Measurements from ENCODE around the gene ATAD3B.
"Not testable (repeated sequence)": the region's sequence is repeated elsewhere in the genome, so short reads cannot be mapped to it uniquely, and the experiment has no call there.

Gene ATAD3B

GRCh38 chr1:1524750-1525383 lies 53.3 kb downstream of the ATAD3B start:
- H3K9me3 ChIP-seq; H3K27me3 ChIP-seq (ENCODE audit: low read depth); H3K4me1 ChIP-seq; H3K4me3 ChIP-seq; in situ Hi-C loops (cut with MboI; ENCODE audit: low sequenced_read_pairs); DNase-seq (ENCODE audit: low spot score in 2 of 2): not testable (repeated sequence)
- H3K36me3 ChIP-seq (replicated peaks) = peaks cover 51% of the 10 kb centered on the region

GRCh38 chr1:1526476-1526875 lies 54.9 kb downstream of the ATAD3B start:
- not testable (repeated sequence) for DNase-seq (ENCODE audit: low spot score in 2 of 2)

GRCh38 chr1:1527092-1527816 lies 55.7 kb downstream of the ATAD3B start:
- peaks cover 46% of the 10 kb centered on the region for H3K36me3 ChIP-seq (replicated peaks)
- DNase-seq (ENCODE audit: low spot score in 2 of 2) = no peak
- H3K4me3 ChIP-seq = no peak overlapping the region
- H3K9me3 ChIP-seq = no peaks in the 10 kb centered on the region
- H3K4me1 ChIP-seq = no peaks in the 10 kb centered on the region
- in situ Hi-C loops (cut with MboI; ENCODE audit: low sequenced_read_pairs) = no loop called here
- no peaks in the 10 kb centered on the region for H3K27me3 ChIP-seq (ENCODE audit: low read depth)

More at GRCh38 chr1:1526476-1526875, 54.9 kb downstream of the ATAD3B start:
- H3K27me3 ChIP-seq (ENCODE audit: low read depth); in situ Hi-C loops (cut with MboI; ENCODE audit: low sequenced_read_pairs); H3K4me1 ChIP-seq; H3K9me3 ChIP-seq; H3K4me3 ChIP-seq: not testable (repeated sequence)
- H3K36me3 ChIP-seq (replicated peaks) = peaks cover 48% of the 10 kb centered on the region

GRCh38 chr1:1528301-1529267 lies 57.0 kb downstream of the ATAD3B start:
- Histone ChIP-seq H3K9me3 (no peaks in the 10 kb centered on the region), H3K36me3 (replicated peaks) (peaks cover 44% of the 10 kb centered on the region), H3K4me3 (no peak overlapping the region), H3K27me3 (ENCODE audit: low read depth) (no peaks in the 10 kb centered on the region), H3K4me1 (no peaks in the 10 kb centered on the region)
- in situ Hi-C loops (cut with MboI; ENCODE audit: low sequenced_read_pairs) = no loop called here
- no peak for DNase-seq (ENCODE audit: low spot score in 2 of 2)

GRCh38 chr1:1529321-1529720 lies 57.8 kb downstream of the ATAD3B start:
- peaks cover 44% of the 10 kb centered on the region for H3K36me3 ChIP-seq (replicated peaks)
- H3K4me3 ChIP-seq = no peak overlapping the region
- in situ Hi-C loops (cut with MboI; ENCODE audit: low sequenced_read_pairs) = no loop called here
- DNase-seq (ENCODE audit: low spot score in 2 of 2) = no peak
- no peaks in the 10 kb centered on the region for H3K27me3 ChIP-seq (ENCODE audit: low read depth)
- H3K9me3 ChIP-seq = no peaks in the 10 kb centered on the region
- no peaks in the 10 kb centered on the region for H3K4me1 ChIP-seq

GRCh38 chr1:1529936-1530335 lies 58.4 kb downstream of the ATAD3B start:
- Histone ChIP-seq H3K36me3 (replicated peaks) (peaks cover 44% of the 10 kb centered on the region), H3K9me3 (no peaks in the 10 kb centered on the region), H3K4me3 (no peak overlapping the region), H3K4me1 (no peaks in the 10 kb centered on the region), H3K27me3 (ENCODE audit: low read depth) (no peaks in the 10 kb centered on the region)
- no peak for DNase-seq (ENCODE audit: low spot score in 2 of 2)
- in situ Hi-C loops (cut with MboI; ENCODE audit: low sequenced_read_pairs) = no loop called here

- DNase-seq (ENCODE audit: low spot score in 2 of 2) = no peak
- H3K4me1 ChIP-seq = no peaks in the 10 kb centered on the region
- no peaks in the 10 kb centered on the region for H3K27me3 ChIP-seq (ENCODE audit: low read depth)
- H3K9me3 ChIP-seq = no peaks in the 10 kb centered on the region
- H3K36me3 ChIP-seq (replicated peaks) = peaks cover 41% of the 10 kb centered on the region
- in situ Hi-C loops (cut with MboI; ENCODE audit: low sequenced_read_pairs) = no loop called here
- no peak overlapping the region for H3K4me3 ChIP-seq
These were observed 60.4 kb downstream of the ATAD3B start for GRCh38 chr1:1531947-1532346.

GRCh38 chr1:1533176-1533893 lies 61.8 kb downstream of the ATAD3B start:
- H3K4me1 ChIP-seq; H3K4me3 ChIP-seq; H3K9me3 ChIP-seq; H3K27me3 ChIP-seq (ENCODE audit: low read depth); DNase-seq (ENCODE audit: low spot score in 2 of 2); in situ Hi-C loops (cut with MboI; ENCODE audit: low sequenced_read_pairs): not testable (repeated sequence)
- peaks cover 29% of the 10 kb centered on the region for H3K36me3 ChIP-seq (replicated peaks)

GRCh38 chr1:1533894-1534291 lies 62.3 kb downstream of the ATAD3B start:
- not testable (repeated sequence) for DNase-seq (ENCODE audit: low spot score in 2 of 2)

GRCh38 chr1:1534401-1535154 lies 63.0 kb downstream of the ATAD3B start:
- no peak for DNase-seq (ENCODE audit: low spot score in 2 of 2)
- H3K4me3 ChIP-seq = no peak overlapping the region
- no peaks in the 10 kb centered on the region for H3K4me1 ChIP-seq
- H3K27me3 ChIP-seq (ENCODE audit: low read depth) = no peaks in the 10 kb centered on the region
- peaks cover 16% of the 10 kb centered on the region for H3K36me3 ChIP-seq (replicated peaks)
- no peaks in the 10 kb centered on the region for H3K9me3 ChIP-seq
- in situ Hi-C loops (cut with MboI; ENCODE audit: low sequenced_read_pairs) = no loop called here

More at GRCh38 chr1:1533894-1534291, 62.3 kb downstream of the ATAD3B start:
- H3K36me3 ChIP-seq (replicated peaks) = peaks cover 23% of the 10 kb centered on the region
- H3K27me3 ChIP-seq (ENCODE audit: low read depth); H3K4me1 ChIP-seq; in situ Hi-C loops (cut with MboI; ENCODE audit: low sequenced_read_pairs); H3K4me3 ChIP-seq; H3K9me3 ChIP-seq: not testable (repeated sequence)

- H3K4me3 ChIP-seq = no peak overlapping the region
- no peaks in the 10 kb centered on the region for H3K27me3 ChIP-seq (ENCODE audit: low read depth)
- H3K36me3 ChIP-seq (replicated peaks) = peaks cover 11% of the 10 kb centered on the region
- in situ Hi-C loops (cut with MboI; ENCODE audit: low sequenced_read_pairs) = no loop called here
- no peak for DNase-seq (ENCODE audit: low spot score in 2 of 2)
- no peaks in the 10 kb centered on the region for H3K4me1 ChIP-seq
- H3K9me3 ChIP-seq = no peaks in the 10 kb centered on the region
These were observed 63.8 kb downstream of the ATAD3B start for GRCh38 chr1:1535201-1536018.
